Fibroblast of the aortic adventitia (primary cell): ENCODE measurements around the gene POU4F2. TPM values are rescaled to one million over a fixed set of nuclear protein-coding genes. Genes with fewer than 3 reads are reported as not detected.
A peak's percentile ranks its signal among the peaks of the same experiment; 100 is the strongest.

Experiments used
- DNase-seq: peaks from one replicate; pipeline ENCODE4 v3.0.0-alpha.2; 2010; ENCODE audit warnings: low read depth
- H3K4me3 ChIP-seq: 2 replicates; pipeline ENCODE4 v1.5.1; 2011; ENCODE audit warnings: low read depth, mild to moderate bottlenecking, control low read depth, low read length, moderate library complexity
- CTCF ChIP-seq: IDR thresholded peaks from 2 replicates; pipeline ENCODE4 v1.5.1; 2011; ENCODE audit warnings: mild to moderate bottlenecking, low read length, control low read depth, inconsistent platforms; ENCODE audit not compliant: insufficient read depth
- total RNA-seq: library from RNA; depleted of rRNA; stranded (reverse); fragments of >200 nt; gene quantifications from 2 replicates; pipeline ENCODE4 v1.2.3, GENCODE V29; 2012; ENCODE audit warnings: low replicate concordance

POU4F2 gene
- total RNA-seq, 1 donor = not detected

- no peak for TF ChIP-seq CTCF
- no peak overlapping the region for H3K4me3 ChIP-seq
- peak; percentile 40 for DNase-seq
Measured at GRCh38 chr4:146643812-146644401, 5.2 kb downstream of the POU4F2 start.

- TF ChIP-seq CTCF = no peak
- no peak overlapping the region for H3K4me3 ChIP-seq
- DNase-seq = no peak
Measured at GRCh38 chr4:146645921-146646320, 7.2 kb downstream of the POU4F2 start.

DNA sequence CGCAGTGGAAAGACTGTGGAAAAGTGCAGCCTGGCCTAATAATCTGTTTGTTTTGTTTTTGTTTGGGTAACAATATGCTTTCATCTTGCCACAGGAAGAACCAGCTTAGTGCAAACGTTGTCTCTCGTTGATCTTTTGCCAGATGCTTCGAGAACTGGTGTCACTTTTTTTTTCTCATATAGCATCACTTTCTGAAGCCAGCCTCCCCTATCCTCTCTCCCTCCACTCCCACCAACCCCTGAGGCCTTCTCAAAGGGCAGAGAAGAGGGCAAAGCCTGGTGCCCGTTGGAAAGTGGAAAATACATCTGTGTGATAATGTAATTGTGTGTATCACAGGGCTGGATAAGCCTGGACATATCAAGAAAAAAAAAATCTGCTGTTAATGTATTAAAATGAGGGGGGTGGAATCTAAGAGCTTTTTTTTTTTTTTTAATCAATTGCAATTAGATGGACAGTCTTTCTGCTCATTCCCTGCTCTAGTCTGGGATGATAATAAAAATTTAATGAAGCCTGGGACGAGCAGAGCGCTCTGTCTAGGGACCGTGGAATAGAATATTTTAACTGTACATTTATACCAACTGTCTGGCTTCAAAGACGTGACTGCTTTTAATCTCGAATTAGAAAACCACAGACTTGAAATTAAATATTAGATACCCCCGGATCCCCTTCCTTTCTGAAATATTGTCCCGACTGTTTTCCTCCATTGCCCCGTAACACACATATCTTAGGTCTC lies 8.1 kb downstream of the POU4F2 start:
- DNase-seq = no peak
- no peak overlapping the region for H3K4me3 ChIP-seq
- TF ChIP-seq CTCF = no peak

DNA sequence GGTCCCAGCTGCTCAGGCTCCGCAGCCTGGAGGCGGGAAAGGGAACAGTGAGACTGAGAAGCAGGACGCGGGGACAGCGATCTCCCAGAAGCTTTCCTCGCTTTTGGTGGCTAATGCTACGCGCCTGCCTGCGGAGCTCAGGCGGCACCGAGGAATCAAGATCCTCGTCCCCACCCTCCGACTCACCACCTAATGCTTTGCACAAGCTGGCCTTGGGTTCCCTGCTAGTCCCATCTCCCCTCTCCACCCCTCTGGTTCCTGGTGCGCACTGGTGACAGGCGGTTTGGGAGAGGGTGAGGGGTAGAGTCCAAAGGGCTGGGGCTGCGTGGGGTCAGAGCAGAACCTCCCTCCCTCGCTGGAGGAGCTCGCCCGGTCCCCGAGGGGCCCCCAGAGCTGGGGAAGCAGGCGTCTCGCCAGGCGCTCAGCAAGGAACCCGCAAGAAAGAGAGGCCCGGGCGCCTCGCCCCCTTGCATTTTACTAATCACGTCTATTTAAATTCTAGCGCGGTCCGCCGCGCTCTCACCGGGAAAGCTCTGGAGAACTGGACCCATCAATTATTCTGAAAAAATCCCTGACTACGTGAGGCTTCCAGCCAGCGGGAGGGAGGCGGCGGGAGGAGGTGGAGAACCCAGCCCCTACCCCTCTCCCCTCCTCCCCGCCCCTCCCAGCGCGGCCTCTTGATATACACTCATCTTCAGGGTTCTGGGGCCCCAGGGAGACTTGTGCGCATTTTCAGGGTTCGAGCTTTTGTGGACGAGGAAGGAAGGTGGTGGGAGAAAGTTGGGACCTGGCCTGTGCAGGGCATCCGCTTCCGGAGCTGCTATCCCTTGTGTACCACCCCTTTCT lies 9.1 kb downstream of the POU4F2 start:
- no peak for TF ChIP-seq CTCF
- no peak for DNase-seq
- no peak overlapping the region for H3K4me3 ChIP-seq

DNA sequence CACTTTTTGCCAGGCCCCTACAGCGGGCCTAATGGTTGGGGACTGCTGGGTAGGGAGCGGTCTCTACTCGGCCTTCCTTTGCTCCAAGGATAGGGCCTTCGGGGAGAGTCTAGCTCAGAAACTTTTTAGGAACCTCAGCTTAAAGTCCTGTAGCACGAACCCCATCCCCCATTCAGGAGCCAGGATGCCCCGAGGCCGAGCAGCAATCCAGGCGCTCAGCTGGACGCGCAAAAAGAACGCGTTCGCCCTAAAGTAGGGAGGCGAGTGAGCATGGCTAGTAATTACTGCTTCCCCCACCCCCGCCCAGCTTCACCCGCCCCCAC lies 9.7 kb downstream of the POU4F2 start:
- TF ChIP-seq CTCF = no peak
- DNase-seq = no peak
- H3K4me3 ChIP-seq = no peak overlapping the region

GRCh38 chr4:146649232-146649631 lies 10.5 kb downstream of the POU4F2 start:
- H3K4me3 ChIP-seq = no peak overlapping the region
- no peak for TF ChIP-seq CTCF
- no peak for DNase-seq
